ENCODE measurements around the gene CHTF8.

The CHTF8 gene

GRCh38 chr16:69139464-69139863, 7.1 kb upstream of the CHTF8 start (continued):
- peak; percentile 80 for TF ChIP-seq REST (tag by site-specific recombination; IDR thresholded peaks at IDR 0.05)
- 0 out of 2 replicates have a peak, but pooled peaks have one; percentile 15 for TF ChIP-seq ZNF341 (tag by site-specific recombination; IDR thresholded peaks at IDR 0.05; ENCODE audit: low read depth)

GRCh38 chr16:69138608-69139007, 6.2 kb upstream of the CHTF8 start:
- POLR2A ChIA-PET: no interaction called here

GRCh38 chr16:69133373-69133954, 1.1 kb upstream of the CHTF8 start:
- Histone ChIP-seq H3K27ac (ENCODE audit: extremely low read depth, low read depth, low read length) (peak overlapping the region; percentile 94; the same call in 1 of the 2 replicates), H3K9me3 (ENCODE audit: control insufficient read depth, insufficient read depth, low read depth, low read length) (no peaks in the 10 kb centered on the region), H3K4me3 (ENCODE audit: low read depth, low read length) (peak overlapping the region; percentile 83), H3K36me3 (ENCODE audit: control insufficient read depth in 2 of 2, insufficient read depth in 1 of 2, low read length in 2 of 2) (peaks cover 27 to 48% of the 10 kb centered on the region in 2 experiments; a peak in 2 of 3 replicates), H3K4me1 (ENCODE audit: control insufficient read depth, insufficient read depth, low read length) (peaks cover 3% of the 10 kb centered on the region; the same call in 1 of the 2 replicates)
- ChIA-PET POLR2A (interaction anchor here (0.5 to 1.3 kb wide), 6 partner anchors 8 to 212 kb away, joined by 3 to 7 read pairs (median 3); no protein-coding TSS in a partner anchor), CTCF (interaction anchor here (0.6 to 1.9 kb wide), 3 partner anchors 10 to 156 kb away, joined by 5 to 10 read pairs (median 5); no protein-coding TSS in a partner anchor)
- TF ChIP-seq ZNF473 (tag by site-specific recombination; IDR thresholded peaks at IDR 0.05) (no peak), ZNF549 (tag by site-specific recombination; IDR thresholded peaks at IDR 0.05) (no peak), ZNF837 (tag by site-specific recombination; IDR thresholded peaks at IDR 0.05) (no peak), ZNF138 (tag by site-specific recombination; IDR thresholded peaks at IDR 0.05; ENCODE audit: borderline replicate concordance) (no peak), KLF16 (tag by site-specific recombination; IDR thresholded peaks at IDR 0.05) (no peak), ZSCAN4 (tag by site-specific recombination; IDR thresholded peaks at IDR 0.05) (no peak), ZNF791 (tag by site-specific recombination; IDR thresholded peaks at IDR 0.05) (no peak), ZNF704 (tag by site-specific recombination; IDR thresholded peaks at IDR 0.05) (no peak), PRDM2 (tag by site-specific recombination; IDR thresholded peaks at IDR 0.05; ENCODE audit: borderline replicate concordance) (no peak), ZNF423 (tag by site-specific recombination; IDR thresholded peaks at IDR 0.05) (no peak)

More at GRCh38 chr16:69138608-69139007, 6.2 kb upstream of the CHTF8 start:
- CTCF ChIA-PET: no interaction called here
- Histone ChIP-seq H3K4me1 (ENCODE audit: control insufficient read depth, insufficient read depth, low read length) (no peaks in the 10 kb centered on the region), H3K4me3 (ENCODE audit: low read depth, low read length) (no peak overlapping the region), H3K9me3 (ENCODE audit: control insufficient read depth, insufficient read depth, low read depth, low read length) (no peaks in the 10 kb centered on the region), H3K27ac (ENCODE audit: extremely low read depth, low read depth, low read length) (no peak overlapping the region), H3K36me3 (ENCODE audit: control insufficient read depth in 2 of 2, insufficient read depth in 1 of 2, low read length in 2 of 2) (peaks cover 55 to 87% of the 10 kb centered on the region in 2 experiments)
- TF ChIP-seq ZNF394 (tag by site-specific recombination; IDR thresholded peaks at IDR 0.05; ENCODE audit: borderline replicate concordance): no peak

Measured in HEK293 (cell line).